Tibial artery (tissue), 4 donors: Measurements from ENCODE around the gene C2orf68.
"Not testable (repeated sequence)": the region's sequence is repeated elsewhere in the genome, so short reads cannot be mapped to it uniquely, and the experiment has no call there.

Source experiments
- DNase-seq, 2 donors: peaks; one replicate each; pipeline ENCODE4 v3.0.0-alpha.2; 2019
- H3K27ac ChIP-seq, 2 donors: fragments of 200-600 bp; sonication (generic) in 1 of 2; 1 replicate in 1 of 2; 2 replicates in 1 of 2; pipeline ENCODE4 v1.5.1; 2018 to 2019; ENCODE audit warnings: mild to moderate bottlenecking in 1 of 2
- H3K27me3 ChIP-seq, 2 donors: fragments of 200-600 bp; sonication (generic) in 1 of 2; one replicate each; pipeline versions ENCODE4 v1.5.1 to v1.6.0; 2016 to 2019
- H3K36me3 ChIP-seq, 3 donors: fragments of 200-600 bp; sonication (generic) in 2 of 3; one replicate each; pipeline ENCODE4 v1.5.1; 2016 to 2019; ENCODE audit warnings: mild to moderate bottlenecking in 2 of 3
- H3K4me1 ChIP-seq, 4 donors: fragments of 200-600 bp; sonication (generic) in 2 of 4; 1 replicate in 3 of 4; 2 replicates in 1 of 4; pipeline ENCODE4 v1.5.1; 2016 to 2019
- H3K4me3 ChIP-seq, 2 donors: fragments of 200-600 bp; sonication (generic) in 1 of 2; 1 replicate in 1 of 2; 2 replicates in 1 of 2; pipeline ENCODE4 v1.5.1; 2018 to 2019; ENCODE audit warnings: mild to moderate bottlenecking in 2 of 2
- H3K9me3 ChIP-seq, 3 donors: fragments of 200-600 bp; sonication (generic) in 1 of 3; one replicate each; pipeline ENCODE4 v1.5.1; 2016 to 2019
- CTCF ChIP-seq, 2 experiments: fragments of 200-600 bp in 1 of 2; fragments of 450-650 bp in 1 of 2; IDR thresholded peaks; one replicate each; pipeline ENCODE4 v1.5.1; 2017 to 2019; ENCODE audit warnings: antibody characterized with exemption in 2 of 2, mild to moderate bottlenecking in 1 of 2, moderate library complexity in 1 of 2
- intact Hi-C: fragments of 100-400 bp; cut with DNase I; formaldehyde crosslinking; loops from one replicate; pipeline ENCODE4 v1.15.0; 2023; ENCODE audit warnings: low total_unique reads

The C2orf68 gene

DNA sequence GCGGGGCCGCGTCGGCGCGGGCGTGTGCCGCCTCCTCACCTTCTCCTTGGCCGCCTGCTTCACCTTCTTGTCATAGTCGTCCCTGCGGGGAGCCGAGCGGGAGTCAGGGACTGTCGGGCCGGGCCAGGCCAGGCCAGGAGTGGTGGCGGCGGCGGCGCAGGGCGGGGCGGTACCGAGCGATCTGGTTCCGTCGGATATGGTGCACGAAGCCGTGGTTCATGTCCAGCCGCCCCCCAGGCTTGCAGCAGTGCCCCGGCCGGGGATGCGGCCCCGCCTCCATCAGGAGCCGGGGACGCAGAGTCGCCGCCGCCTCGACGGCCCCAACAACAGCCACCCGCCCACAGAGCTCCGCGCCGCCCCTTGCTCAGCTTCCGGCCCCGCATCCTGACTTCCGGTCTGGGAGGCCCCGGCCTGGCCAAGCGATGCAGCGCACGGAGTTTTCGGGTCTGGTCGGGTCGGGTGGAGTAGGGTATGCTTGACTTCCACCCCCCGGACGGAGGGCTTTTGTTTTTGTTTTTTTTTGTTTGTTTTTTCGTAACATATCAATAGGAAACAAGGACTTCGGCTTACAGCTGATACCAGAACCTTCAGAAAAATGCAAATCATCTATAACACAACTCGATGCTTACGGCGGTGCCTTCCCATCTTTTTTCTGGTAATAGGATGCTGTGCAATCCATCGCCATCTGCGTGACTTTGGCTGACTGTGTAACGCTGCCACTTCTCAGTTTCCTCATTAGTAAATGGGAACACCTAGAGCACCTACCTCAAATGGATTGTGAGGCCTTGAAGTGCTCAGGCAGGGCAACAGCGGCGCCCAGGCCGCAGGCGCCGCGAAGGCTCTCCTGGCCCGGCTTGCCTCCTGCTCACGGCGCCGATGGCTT, at the start of gene C2orf68:
TSS of gene C2orf68 (minus strand) at position 362 of the 883 bp plus-strand sequence. CDS start at position 280, 82 bp downstream.
- Histone ChIP-seq H3K4me3 (peak within 1 kb of the TSS; percentile 92 to 94), H3K27ac (peak within 1 kb of the TSS; percentile 84 to 86), H3K9me3 (no peaks in the 10 kb centered on the region), H3K27me3 (no peaks in the 10 kb centered on the region), H3K36me3 (peaks cover 6 to 31% (median 17%) of the 10 kb centered on the region in 3 donors), H3K4me1 (peaks cover 0 to 54% (median 30%) of the 10 kb centered on the region in 4 donors)
- DNase-seq = peak; percentile 88 to 94
- intact Hi-C loops = no loop called here
- no peak for TF ChIP-seq CTCF (IDR thresholded peaks at IDR 0.05)

DNA sequence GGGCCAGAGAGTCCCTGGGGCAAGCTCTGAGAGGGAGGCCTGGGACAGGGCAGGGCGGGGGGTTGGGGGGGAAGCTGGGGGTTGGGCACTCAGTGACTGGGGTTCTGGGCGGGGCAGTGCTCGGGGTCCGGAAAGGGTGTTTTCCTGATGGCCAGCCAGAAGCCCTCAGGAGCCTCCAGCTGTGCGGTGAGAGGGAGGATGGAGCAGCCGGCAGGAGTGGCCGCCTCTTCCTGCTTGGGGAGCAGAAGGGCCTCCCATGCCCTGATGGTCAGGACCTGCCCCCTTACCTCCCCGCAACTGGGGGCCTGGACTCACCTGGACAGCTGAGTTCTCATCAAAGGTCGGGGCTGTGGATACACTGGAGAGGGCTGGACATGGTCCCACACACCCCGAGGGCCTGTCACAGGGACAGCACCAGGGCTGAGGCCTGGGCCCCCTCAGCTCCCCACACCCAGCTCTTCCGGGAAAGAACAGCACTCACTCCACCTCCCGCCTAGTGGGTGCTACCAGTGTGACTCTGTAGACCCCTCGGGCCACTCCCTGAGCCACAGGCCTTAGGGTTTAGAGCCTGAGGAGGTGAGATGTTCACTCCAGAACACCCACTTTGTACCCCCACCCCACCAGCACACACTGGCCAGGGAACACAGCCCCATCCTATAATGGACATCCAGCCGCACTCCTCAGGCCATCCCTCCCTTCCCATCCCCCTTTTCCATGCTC, 49.4 kb upstream of the C2orf68 start:
- TF ChIP-seq CTCF (IDR thresholded peaks at IDR 0.05) = no peak
- intact Hi-C loops = no loop called here
- Histone ChIP-seq H3K4me3 (no peak overlapping the region), H3K9me3 (no peaks in the 10 kb centered on the region), H3K27ac (no peak overlapping the region), H3K4me1 (peaks cover 0 to 17% (median 7%) of the 10 kb centered on the region in 4 donors), H3K36me3 (peaks cover 6 to 29% (median 19%) of the 10 kb centered on the region in 3 donors), H3K27me3 (no peaks in the 10 kb centered on the region)
- no peak for DNase-seq

- DNase-seq = no peak
- intact Hi-C loops = no loop called here
- Histone ChIP-seq H3K36me3 (peaks cover 6 to 34% (median 19%) of the 10 kb centered on the region in 3 donors), H3K27ac (no peak overlapping the region), H3K4me3 (no peak overlapping the region), H3K9me3 (no peaks in the 10 kb centered on the region), H3K4me1 (peaks cover 0 to 17% (median 7%) of the 10 kb centered on the region in 4 donors), H3K27me3 (no peaks in the 10 kb centered on the region)
- no peak for TF ChIP-seq CTCF (IDR thresholded peaks at IDR 0.05)
Observed at GRCh38 chr2:85660725-85661124, 48.9 kb upstream of the C2orf68 start.

DNA sequence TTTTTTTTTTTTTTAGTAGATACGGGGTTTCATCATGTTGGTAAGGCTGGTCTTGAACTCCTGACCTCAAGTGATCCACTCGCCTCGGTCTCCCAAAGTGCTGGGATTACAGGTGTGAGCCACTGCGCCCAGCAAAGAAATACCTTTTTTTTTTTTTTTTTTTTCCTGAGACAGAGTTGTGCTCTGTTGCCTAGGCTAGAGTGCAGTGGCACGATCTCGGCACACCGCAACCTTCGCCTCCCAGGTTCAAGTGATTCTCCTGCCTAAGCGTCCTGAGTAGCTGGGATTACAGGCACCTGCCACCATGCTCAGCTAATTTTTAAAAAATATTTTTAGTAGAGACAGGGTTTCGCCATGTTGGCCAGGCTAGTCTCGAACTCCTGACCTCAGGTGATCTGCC, 48.4 kb upstream of the C2orf68 start:
- H3K4me3 ChIP-seq, H3K27ac ChIP-seq, intact Hi-C loops, DNase-seq, H3K9me3 ChIP-seq, H3K27me3 ChIP-seq: not testable (repeated sequence)
- peaks cover 6 to 35% (median 19%) of the 10 kb centered on the region in 3 donors for H3K36me3 ChIP-seq
- H3K4me1 ChIP-seq = peaks cover 0 to 17% (median 7%) of the 10 kb centered on the region in 4 donors

GRCh38 chr2:85659324-85659981, 47.6 kb upstream of the C2orf68 start:
- DNase-seq = no peak
- no peak for TF ChIP-seq CTCF (IDR thresholded peaks at IDR 0.05)
- Histone ChIP-seq H3K27ac (no peak overlapping the region), H3K4me1 (peaks cover 0 to 17% (median 7%) of the 10 kb centered on the region in 4 donors), H3K27me3 (no peaks in the 10 kb centered on the region), H3K4me3 (no peak overlapping the region), H3K36me3 (peaks cover 6 to 35% (median 19%) of the 10 kb centered on the region in 3 donors), H3K9me3 (no peaks in the 10 kb centered on the region)
- intact Hi-C loops = no loop called here

DNA sequence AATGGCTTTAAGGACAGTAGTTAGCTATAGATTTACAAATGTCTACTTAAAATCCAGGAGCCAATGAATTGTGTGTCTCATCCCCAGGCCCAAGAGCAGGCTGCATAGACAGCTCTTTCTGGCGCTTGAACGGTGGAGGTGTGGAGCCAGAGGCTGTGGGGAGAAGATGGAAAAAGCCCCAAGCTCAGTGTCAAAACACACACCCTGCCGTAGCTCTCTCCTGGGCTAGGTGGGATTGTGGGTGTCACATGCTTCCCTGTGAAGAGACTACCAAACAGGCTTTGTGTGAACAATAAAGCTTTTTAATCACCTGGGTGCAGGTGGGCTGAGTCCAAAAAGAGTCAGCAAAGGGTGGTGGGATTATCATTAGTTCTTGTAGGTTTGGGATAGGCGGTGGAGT, 45.5 kb upstream of the C2orf68 start:
- peaks cover 6 to 52% (median 31%) of the 10 kb centered on the region in 3 donors for H3K36me3 ChIP-seq
- H3K27me3 ChIP-seq, H3K4me3 ChIP-seq, intact Hi-C loops, H3K9me3 ChIP-seq, H3K27ac ChIP-seq, H3K4me1 ChIP-seq, DNase-seq: not testable (repeated sequence)
